NCI-H1436 treated with DMSO at 0.1 percent for 48 hours (cell line): ENCODE measurements around the gene MIS18A.
A peak's percentile ranks its signal among the peaks of the same experiment; 100 is the strongest.
"Not testable (repeated sequence)": the region's sequence is repeated elsewhere in the genome, so short reads cannot be mapped to it uniquely, and the experiment has no call there.

ENCODE experiments used
- DNase-seq: peaks from one replicate; lab custom pipeline; 2025; lab: John Stamatoyannopoulos, UW

MIS18A gene

DNA sequence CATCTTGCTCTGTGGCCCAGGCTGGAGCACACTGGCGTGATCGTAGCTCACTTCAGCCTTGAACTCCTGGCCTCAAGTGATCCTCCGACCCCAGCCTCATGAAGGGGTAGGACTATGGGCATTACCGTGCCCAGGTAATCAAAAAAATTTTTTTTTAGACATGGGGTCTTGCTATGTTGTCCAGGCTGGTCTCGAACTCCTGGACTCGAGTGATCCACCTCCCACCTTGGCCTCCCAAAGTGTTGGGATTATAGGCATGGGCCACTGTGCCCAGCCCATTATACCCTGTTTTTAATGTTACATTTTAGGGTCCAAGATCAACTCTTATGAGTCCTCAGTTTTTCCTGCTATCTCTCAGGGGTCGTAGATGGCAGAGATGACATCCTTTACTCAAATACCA is 26.1 kb upstream of the MIS18A start:
- no peak for DNase-seq

DNA sequence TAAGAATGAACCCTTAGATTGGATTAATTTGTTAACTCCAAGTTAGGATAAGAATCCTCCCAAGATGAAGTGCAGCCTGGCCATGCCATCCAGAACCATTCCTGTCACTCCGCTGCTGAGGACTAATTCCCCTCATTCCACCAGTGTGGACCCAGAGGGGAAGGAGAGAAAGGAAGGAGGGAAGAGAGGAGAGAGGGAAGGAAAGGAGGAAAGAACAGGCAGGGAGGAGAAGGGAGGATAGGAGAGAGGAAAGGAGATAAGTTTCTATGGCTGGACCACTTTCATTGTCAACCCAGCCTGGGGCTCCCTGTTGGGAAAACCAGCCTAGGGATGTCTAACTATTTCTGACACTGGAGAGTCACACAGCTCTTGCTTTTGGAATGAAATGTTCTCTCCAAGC is 24.5 kb upstream of the MIS18A start:
- DNase-seq, result no peak

DNA sequence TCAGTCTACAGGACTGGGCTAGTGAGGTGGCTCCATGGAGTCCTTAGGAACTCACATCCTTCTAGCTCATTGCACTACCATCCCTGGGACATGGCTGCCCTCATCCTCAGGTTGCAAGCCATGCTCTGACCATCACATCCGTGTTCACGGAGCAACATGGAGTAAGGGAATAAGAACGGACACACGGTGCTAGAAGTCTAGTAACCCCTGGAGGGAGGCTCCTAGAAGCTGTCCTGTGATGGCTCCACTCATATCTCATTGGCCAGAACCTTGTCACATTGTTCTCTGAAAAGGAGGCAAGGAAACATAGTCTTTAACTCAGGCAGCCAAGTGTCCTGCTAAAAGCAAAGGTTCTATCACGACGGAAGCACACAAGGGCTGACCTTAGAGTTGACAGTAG is 23.7 kb upstream of the MIS18A start:
- DNase-seq, result no peak

GRCh38 chr21:32301596-32301995 is 22.7 kb upstream of the MIS18A start:
- no peak for DNase-seq

DNA sequence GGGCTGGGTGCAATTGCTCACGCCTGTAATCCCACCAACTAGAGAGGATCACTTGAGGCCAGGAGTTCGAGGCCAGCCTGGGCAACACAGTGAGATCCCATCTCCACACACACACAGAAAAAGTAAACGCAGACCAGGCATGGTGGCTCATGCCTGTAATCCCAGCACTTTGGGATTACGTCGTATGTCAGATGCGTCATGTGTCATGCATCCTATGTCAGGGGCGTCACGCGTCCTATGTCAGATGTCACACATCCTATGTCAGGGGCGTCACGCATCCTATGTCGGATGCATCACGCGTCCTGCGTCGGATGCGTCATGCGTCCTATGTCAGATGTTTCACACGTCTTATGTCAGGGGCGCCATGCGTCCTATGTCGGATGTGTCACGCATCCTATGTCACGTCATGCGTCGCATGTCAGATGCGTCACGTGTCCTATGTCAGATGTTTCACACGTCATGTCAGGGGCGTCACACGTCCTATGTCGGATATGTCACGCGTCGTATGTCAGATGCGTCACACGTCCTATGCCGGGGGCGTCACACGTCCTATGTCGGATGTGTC is 21.4 kb upstream of the MIS18A start:
- no peak for DNase-seq

DNA sequence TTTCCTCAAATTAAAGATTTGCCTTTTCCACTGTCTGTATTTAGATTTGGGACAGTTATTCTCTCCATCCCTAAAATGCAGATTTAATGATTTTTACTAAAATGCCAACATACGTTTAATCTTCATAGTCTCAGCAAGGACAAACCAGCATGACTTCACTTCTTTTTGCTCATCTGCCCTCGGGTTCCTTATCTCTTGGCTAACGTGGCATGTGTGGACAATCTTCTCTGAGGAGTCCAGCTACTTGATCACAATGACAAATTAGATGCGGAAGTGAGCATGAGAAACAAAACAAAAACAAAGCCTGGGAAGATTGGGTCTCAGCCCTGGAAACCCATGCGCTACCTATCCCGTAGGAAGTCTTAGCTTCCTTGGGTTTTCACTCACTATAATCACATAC is 20.8 kb upstream of the MIS18A start:
- no peak for DNase-seq

DNA sequence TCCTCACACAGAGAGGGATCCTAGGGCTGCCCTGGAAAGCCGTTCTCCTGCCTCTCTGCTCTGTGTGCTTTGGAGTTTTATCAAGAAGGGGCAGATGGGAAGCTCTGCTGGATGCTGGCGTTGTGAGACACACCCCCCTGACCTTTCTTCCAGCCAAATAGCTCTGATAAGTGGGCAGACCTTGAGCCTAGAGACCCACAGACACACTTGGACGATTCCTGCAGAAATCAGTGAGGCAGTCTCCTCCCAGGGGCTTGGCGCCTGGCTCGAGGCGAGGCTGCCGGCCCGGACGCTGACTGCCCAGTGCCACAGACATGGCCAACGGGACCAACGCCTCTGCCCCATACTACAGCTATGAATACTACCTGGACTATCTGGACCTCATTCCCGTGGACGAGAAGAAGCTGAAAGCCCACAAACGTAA is 19.8 kb upstream of the MIS18A start, which contains the start of gene MRAP:
MRAP (plus strand) TSS at position 198 of the 424 bp plus-strand sequence; CDS start at position 315, 117 bp downstream.
- no peak for DNase-seq

GRCh38 chr21:32298148-32298559 is 19.3 kb upstream of the MIS18A start:
- DNase-seq, result no peak

GRCh38 chr21:32297449-32297848 is 18.6 kb upstream of the MIS18A start:
- DNase-seq, result no peak

DNA sequence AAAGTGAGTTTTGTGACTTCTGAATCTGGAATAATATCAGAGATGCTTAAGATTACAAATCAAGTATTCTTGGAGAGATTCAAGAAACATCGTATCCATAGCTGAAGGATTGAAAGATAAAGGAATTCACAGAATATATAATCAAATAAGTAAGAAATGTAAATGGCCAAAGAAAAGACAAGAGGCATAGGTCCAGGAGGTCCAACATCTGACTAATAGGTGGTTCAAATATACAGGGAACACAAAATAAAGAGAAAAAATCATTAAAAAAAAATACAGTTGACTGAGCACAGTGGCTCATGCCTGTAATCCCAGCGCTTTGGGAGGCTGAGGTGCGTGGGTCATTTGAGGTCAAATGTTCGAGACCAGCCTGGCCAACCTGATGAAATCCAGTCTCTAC is 6.6 kb upstream of the MIS18A start:
- no peak for DNase-seq

DNA sequence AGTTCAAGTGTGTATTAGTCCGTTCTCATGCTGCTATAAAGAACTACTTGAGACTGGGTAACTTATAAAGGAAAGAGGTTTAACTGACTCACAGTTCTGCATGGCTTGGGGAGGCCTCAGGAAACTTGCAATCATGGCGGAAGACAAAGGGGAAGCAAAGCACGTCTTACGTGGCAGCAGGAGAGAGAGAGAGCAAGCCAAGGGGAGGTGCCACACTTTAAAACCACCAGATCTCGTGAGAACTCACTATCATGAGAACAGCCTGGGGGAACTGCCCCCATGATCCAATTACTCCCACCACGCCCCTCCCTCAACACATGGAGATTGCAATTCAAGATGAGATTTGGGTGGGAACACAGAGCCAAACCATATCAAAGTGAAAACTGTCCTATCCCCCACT is 4.1 kb upstream of the MIS18A start:
- no peak for DNase-seq

- DNase-seq, result no peak
These were observed 2.7 kb upstream of the MIS18A start for GRCh38 chr21:32281531-32281930.

DNA sequence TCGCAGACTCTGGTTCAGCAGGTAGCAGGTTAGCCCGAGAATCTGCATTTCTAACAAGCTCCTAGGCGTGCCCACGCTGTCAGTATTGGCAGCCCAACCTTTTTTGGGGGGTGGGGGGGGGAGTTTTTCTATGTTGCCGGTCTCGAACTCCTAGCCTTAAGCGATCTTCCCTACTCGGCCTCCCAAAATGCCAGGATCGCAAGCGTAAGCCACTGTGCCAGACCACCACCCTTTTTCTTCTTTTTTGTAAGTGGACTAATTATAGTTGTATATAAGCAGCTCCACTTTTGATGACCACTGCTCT is 480 bp upstream of the MIS18A start:
- no peak for DNase-seq

- DNase-seq, result no peak
These were observed 746 bp downstream of the MIS18A start for GRCh38 chr21:32278103-32278502.

- no peak for DNase-seq
These were observed 2.2 kb downstream of the MIS18A start for GRCh38 chr21:32276671-32277070.

GRCh38 chr21:32270748-32271147 is 8.1 kb downstream of the MIS18A start:
- DNase-seq, result no peak

DNA sequence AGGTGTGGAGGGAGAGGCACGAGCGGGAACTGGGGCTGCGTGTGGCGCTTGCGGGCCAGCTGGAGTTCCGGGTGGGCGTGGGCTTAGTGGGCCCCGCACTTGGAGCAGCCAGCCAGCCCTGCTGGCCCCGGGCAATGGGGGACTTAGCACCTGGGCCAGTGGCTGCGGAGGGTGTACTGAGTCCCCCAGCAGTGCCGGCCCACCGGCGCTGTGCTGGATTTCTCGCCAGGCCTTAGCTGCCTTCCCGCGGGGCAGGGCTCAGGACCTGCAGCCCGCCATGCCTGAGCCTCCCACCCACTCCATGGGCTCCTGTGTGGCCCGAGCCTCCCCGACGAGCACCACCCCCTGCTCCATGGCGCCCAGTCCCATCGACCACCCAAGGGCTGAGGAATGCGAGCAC is 13.5 kb downstream of the MIS18A start:
- not testable (repeated sequence) for DNase-seq

DNA sequence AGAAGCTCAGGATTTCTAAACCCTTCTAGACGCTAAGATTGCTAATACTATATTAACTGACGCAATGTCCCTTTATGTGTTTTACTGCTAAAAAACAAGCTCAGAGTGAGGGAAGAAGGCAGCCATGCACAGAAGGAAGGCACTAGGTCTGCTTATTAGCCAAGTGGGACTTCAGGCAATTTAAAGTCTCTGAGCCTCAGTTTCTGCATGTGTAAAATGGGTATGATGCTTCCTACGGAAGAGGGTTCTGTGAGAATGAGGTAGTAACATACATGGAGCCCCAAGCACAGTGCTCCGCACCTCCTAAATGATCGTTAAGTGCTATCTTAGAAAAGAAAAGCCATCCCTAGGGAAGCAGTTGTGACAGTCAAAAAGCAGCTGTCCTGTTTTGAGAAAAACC is 16.9 kb downstream of the MIS18A start:
- DNase-seq, result no peak

DNA sequence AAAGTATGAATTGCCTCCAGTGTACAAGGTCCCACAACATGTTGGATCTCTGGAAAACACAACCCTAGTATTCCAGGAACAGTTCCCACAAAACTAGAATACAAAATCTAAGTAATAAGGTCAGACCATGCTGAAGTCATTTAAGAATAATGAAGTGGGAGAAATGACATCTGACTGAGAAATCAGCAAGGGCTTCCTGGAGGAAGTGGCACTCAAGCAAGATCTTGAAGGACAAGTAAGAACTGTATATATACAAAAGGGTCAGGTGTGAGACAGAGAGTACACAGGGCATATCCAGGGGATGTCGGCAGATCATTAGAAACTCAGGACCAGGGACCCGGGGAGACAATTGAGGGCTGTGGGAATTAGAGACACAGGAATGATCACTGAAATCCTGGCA is 18.7 kb downstream of the MIS18A start:
- DNase-seq, result no peak

DNA sequence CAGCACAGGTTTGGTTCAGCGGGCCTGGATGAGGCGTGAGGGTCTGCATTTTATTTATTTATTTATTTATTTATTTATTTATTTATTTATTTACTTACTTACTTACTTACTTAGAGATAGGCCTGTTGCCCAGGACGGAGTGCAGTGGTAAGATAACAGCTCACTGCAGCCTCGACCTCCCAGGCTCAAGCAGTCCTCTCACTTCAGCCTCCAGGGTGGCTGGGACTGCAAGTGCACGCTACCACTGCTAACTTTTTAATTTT is 20.1 kb downstream of the MIS18A start:
- not testable (repeated sequence) for DNase-seq

DNA sequence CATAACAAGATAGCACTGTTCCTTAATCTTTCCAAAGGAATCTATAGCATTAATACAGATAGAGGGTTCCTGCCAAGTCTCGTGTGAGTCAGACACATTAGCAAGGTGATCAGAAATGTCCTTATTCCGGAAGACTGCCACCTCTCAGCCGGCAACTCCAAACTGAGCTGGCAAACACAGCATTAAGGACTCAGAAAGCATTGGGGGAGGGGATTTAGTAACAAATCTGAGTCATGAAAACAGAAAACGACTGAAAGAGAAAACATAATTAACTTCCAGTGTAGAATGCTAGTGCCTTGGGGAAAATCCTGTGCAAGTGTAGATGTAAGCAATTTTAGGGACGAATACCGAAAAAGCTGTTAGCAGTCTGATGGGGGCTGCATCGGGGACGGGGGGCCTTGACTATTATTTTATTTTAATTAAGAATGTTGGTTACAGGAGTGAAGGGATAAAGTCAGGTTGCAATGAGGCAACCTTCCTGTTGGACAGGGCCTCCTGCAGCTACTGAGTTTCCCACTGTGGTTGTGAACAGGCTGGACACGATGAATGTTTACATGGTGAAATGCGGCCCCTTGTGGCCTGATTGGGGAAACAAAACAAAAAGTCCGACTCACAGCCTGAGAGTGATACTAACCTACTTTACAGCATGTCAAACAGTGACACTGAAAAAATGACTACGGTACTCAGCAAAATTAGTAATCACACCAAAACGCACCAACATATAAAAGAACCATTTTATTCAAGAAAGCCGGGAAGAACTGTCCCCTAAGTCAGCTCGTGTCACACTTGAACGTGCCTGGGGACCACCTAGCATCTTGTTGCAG is 20.7 kb downstream of the MIS18A start:
- peak; percentile 2 for DNase-seq

DNA sequence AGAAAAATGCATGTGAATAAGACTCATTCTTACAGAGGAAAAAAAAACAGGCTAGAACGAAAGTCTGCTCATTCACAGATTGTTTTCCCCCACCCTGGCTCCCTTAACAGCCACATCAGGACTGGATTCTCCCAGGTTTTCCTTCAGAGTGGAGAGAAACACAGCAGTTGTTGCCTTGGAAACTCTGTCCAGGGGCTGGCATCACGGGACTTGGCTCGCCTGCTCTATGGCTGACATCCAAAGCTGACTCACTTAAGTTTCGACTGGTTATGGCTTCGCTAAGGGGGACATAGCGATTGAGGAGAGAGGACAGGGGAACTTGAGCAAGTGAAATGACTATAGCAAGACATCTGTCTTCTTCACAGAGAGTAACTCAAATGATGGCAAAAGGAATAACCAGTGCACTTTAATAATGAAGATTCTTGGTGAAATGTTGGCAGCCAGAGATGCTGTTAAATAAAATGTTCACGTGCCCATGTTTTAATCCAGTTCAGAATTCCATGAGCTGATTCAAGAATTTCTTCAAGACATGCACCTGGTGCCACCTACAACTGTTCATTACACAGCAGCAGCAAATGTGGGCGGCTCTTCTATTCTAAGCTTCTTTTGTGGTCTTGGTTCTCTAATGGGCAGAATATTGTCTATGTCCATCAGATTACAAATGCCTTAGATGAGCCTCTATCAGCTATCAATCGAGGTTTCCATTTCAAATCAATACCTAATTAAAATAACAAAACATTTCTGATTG is 21.8 kb downstream of the MIS18A start:
- no peak for DNase-seq

DNA sequence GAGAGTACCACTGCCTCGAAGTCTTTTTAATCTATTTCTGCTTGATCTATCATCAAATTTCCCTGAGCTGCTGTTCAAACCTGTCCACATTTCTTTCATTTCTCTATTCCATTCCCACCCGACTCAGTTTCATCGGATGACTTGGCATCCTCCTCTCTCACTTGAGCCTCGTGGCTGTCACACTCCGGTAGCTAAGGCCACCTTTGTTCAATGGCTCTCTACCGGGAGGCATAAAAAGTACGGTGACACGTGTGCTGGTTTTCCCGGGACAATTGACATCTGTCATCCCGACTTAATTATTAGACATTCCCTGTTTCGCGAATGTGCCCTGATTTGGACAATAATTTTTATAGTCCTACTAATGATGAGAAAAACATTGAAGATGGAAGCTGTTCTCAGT is 22.6 kb downstream of the MIS18A start:
- DNase-seq, result no peak
